MCF 10A (cell line): ENCODE results near the gene JADE1. TPM values are rescaled to one million over a fixed set of nuclear protein-coding genes. Genes with fewer than 3 reads are reported as not detected.

Experiments
- BruUV-seq: library from RNA; stranded (reverse); fragments of 400-500 nt; replicated peaks from 2 replicates; lab custom pipeline; 2021; lab: Mats Ljungman, UMichigan
- CTCF ChIA-PET: fragments of 300-600 bp; sonication (Branson Sonifier 250); formaldehyde crosslinking; extraction: SDS; loops from one replicate; lab custom pipeline; 2021; ENCODE audit warnings: antibody characterized with exemption, inconsistent platforms; lab: Yijun Ruan, JAX
- POLR2A ChIA-PET: fragments of 300-600, 350-650 bp; sonication (Branson Sonifier 250); formaldehyde crosslinking; extraction: SDS; loops from one replicate; lab custom pipeline; 2020; ENCODE audit warnings: antibody characterized with exemption, inconsistent platforms; lab: Yijun Ruan, JAX
- DNase-seq: peaks from one replicate; pipeline ENCODE4 v3.0.0-alpha.2; 2018; ENCODE audit not compliant: unreplicated experiment
- H3K27ac Mint-ChIP-seq: one replicate; pipeline ENCODE4 v1.8.0; 2022; ENCODE audit warnings: mild to moderate bottlenecking, low read depth, mixed read lengths; ENCODE audit not compliant: unreplicated experiment
- H3K27me3 Mint-ChIP-seq: one replicate; pipeline ENCODE4 v1.8.0; 2022; ENCODE audit warnings: mixed read lengths; ENCODE audit not compliant: insufficient read depth, unreplicated experiment
- H3K36me3 Mint-ChIP-seq: one replicate; pipeline ENCODE4 v1.8.0; 2022; ENCODE audit warnings: mild to moderate bottlenecking, moderate library complexity, mixed read lengths; ENCODE audit not compliant: insufficient read depth, unreplicated experiment
- H3K4me1 Mint-ChIP-seq: one replicate; pipeline ENCODE4 v1.8.0; 2022; ENCODE audit warnings: mixed read lengths; ENCODE audit not compliant: insufficient read depth, unreplicated experiment
- H3K4me3 Mint-ChIP-seq: one replicate; pipeline ENCODE4 v1.8.0; 2022; ENCODE audit warnings: mild to moderate bottlenecking, moderate library complexity, mixed read lengths; ENCODE audit not compliant: unreplicated experiment
- H3K9me3 Mint-ChIP-seq: one replicate; pipeline ENCODE4 v1.8.0; 2022; ENCODE audit warnings: mixed read lengths; ENCODE audit not compliant: unreplicated experiment
- CTCF ChIP-seq: fragments of 200-600 bp; IDR thresholded peaks from one replicate; pipeline ENCODE4 v1.8.0; 2022; ENCODE audit warnings: antibody characterized with exemption, mild to moderate bottlenecking; ENCODE audit not compliant: unreplicated experiment
- intact Hi-C: fragments of 100-400 bp; cut with micrococcal nuclease; formaldehyde crosslinking; loops from 2 replicates; pipeline ENCODE4 v1.14.1; 2022
- total RNA-seq: library from RNA; stranded (reverse); gene quantifications from 2 replicates; pipeline ENCODE4 v1.2.3, GENCODE V29; 2022

The JADE1 gene
- total RNA-seq, 1 experiment from 2014 or later: 25.9 TPM

- Mint-ChIP-seq H3K4me1 (no peaks in the 10 kb centered on the region), H3K4me3 (no peak overlapping the region), H3K9me3 (no peaks in the 10 kb centered on the region), H3K27ac (no peak overlapping the region), H3K27me3 (no peaks in the 10 kb centered on the region), H3K36me3 (peaks cover 89% of the 10 kb centered on the region)
- ChIA-PET POLR2A (interaction anchor here (0.7 to 0.8 kb wide), 2 partner anchors 9 to 398 kb away, joined by 3 to 4 read pairs; no protein-coding TSS in a partner anchor), CTCF (interaction anchor here (0.5 to 2.4 kb wide), 4 partner anchors 9 to 662 kb away, joined by 3 to 13 read pairs (median 4); no protein-coding TSS in a partner anchor)
- no peak for DNase-seq
- BruUV-seq: no TSS peak
- no peak for TF ChIP-seq CTCF
- intact Hi-C loops: no loop called here
These were observed 44.9 kb downstream of the JADE1 start for GRCh38 chr4:128854433-128854832.

- DNase-seq: no peak
- H3K27me3 Mint-ChIP-seq: no peaks in the 10 kb centered on the region
- POLR2A ChIA-PET: interaction anchor here (1.2 kb wide), 1 partner anchor 37 kb away, joined by 3 read pairs; no protein-coding TSS in a partner anchor
- no TSS peak for BruUV-seq
- no peaks in the 10 kb centered on the region for H3K4me1 Mint-ChIP-seq
- intact Hi-C loops: no loop called here
- no peaks in the 10 kb centered on the region for H3K9me3 Mint-ChIP-seq
- no peak for TF ChIP-seq CTCF
- H3K4me3 Mint-ChIP-seq: no peak overlapping the region
- H3K36me3 Mint-ChIP-seq: peaks cover 87% of the 10 kb centered on the region
- CTCF ChIA-PET: interaction anchor here (0.5 to 2.4 kb wide), 8 partner anchors 8 to 400 kb away, joined by 3 to 13 read pairs (median 3); no protein-coding TSS in a partner anchor
- no peak overlapping the region for H3K27ac Mint-ChIP-seq
These were observed 46.1 kb downstream of the JADE1 start for GRCh38 chr4:128855621-128856020.

GRCh38 chr4:128856246-128856645, 46.7 kb downstream of the JADE1 start:
- H3K4me3 Mint-ChIP-seq: no peak overlapping the region
- H3K9me3 Mint-ChIP-seq: no peaks in the 10 kb centered on the region
- H3K4me1 Mint-ChIP-seq: no peaks in the 10 kb centered on the region
- intact Hi-C loops: no loop called here
- H3K27me3 Mint-ChIP-seq: no peaks in the 10 kb centered on the region
- no peak for DNase-seq
- BruUV-seq: no TSS peak
- POLR2A ChIA-PET: interaction anchor here (1.2 kb wide), 1 partner anchor 37 kb away, joined by 3 read pairs; no protein-coding TSS in a partner anchor
- no peak overlapping the region for H3K27ac Mint-ChIP-seq
- no peak for TF ChIP-seq CTCF
- H3K36me3 Mint-ChIP-seq: peaks cover 87% of the 10 kb centered on the region
- CTCF ChIA-PET: interaction anchor here (0.6 to 1.8 kb wide), 7 partner anchors 10 to 571 kb away, joined by 3 to 8 read pairs (median 3); no protein-coding TSS in a partner anchor

- ChIA-PET CTCF (interaction anchor here (0.6 kb wide), 2 partner anchors 38 to 75 kb away, joined by 3 read pairs; no protein-coding TSS in a partner anchor), POLR2A (no interaction called here)
- no TSS peak for BruUV-seq
- no peak overlapping the region for H3K4me3 Mint-ChIP-seq
- H3K4me1 Mint-ChIP-seq: no peaks in the 10 kb centered on the region
- DNase-seq: no peak
- H3K27me3 Mint-ChIP-seq: no peaks in the 10 kb centered on the region
- no peaks in the 10 kb centered on the region for H3K9me3 Mint-ChIP-seq
- peaks cover 86% of the 10 kb centered on the region for H3K36me3 Mint-ChIP-seq
- H3K27ac Mint-ChIP-seq: no peak overlapping the region
- TF ChIP-seq CTCF: no peak
- intact Hi-C loops: no loop called here
These were observed 49.6 kb downstream of the JADE1 start for GRCh38 chr4:128858879-128859671.
